ENCODE results near the gene NHSL2.

GRCh38 chrX:72009731-72010130 lies 99.1 kb downstream of the NHSL2 start:
- TF ChIP-seq, protein P1, sequence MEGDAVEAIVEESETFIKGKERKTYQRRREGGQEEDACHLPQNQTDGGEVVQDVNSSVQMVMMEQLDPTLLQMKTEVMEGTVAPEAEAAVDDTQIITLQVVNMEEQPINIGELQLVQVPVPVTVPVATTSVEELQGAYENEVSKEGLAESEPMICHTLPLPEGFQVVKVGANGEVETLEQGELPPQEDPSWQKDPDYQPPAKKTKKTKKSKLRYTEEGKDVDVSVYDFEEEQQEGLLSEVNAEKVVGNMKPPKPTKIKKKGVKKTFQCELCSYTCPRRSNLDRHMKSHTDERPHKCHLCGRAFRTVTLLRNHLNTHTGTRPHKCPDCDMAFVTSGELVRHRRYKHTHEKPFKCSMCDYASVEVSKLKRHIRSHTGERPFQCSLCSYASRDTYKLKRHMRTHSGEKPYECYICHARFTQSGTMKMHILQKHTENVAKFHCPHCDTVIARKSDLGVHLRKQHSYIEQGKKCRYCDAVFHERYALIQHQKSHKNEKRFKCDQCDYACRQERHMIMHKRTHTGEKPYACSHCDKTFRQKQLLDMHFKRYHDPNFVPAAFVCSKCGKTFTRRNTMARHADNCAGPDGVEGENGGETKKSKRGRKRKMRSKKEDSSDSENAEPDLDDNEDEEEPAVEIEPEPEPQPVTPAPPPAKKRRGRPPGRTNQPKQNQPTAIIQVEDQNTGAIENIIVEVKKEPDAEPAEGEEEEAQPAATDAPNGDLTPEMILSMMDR (IDR thresholded peaks at IDR 0.05 in 8 of 11, conservative IDR thresholded peaks at IDR 0.05 in 3 of 11), result no peak
- TF ChIP-seq POLR2A (IDR thresholded peaks at IDR 0.05) (no peak), POLR2AphosphoS5 (IDR thresholded peaks at IDR 0.05) (no peak)

Data from spleen (tissue), 7 donors.